ENCODE results near the gene KCTD13.

Gene KCTD13

GRCh38 chr16:29900102-29900887 is 25.7 kb downstream of the KCTD13 start, which contains the start of gene ASPHD1 (continued):
- peak; percentile 93 for TF ChIP-seq ZNF629 (tag by site-specific recombination; IDR thresholded peaks at IDR 0.05)
- peak; percentile 97 for TF ChIP-seq PATZ1 (tag by site-specific recombination; IDR thresholded peaks at IDR 0.05)
- TF ChIP-seq ZNF341 (tag by site-specific recombination; IDR thresholded peaks at IDR 0.05; ENCODE audit: low read depth) = 0 out of 2 replicates have a peak, but pooled peaks have one; percentile 23
- TF ChIP-seq ZNF362 (tag by site-specific recombination; IDR thresholded peaks at IDR 0.05) = no peak
- no peak; the same call in 1 of the 2 replicates for TF ChIP-seq ZNF777 (tag by site-specific recombination; IDR thresholded peaks at IDR 0.05; ENCODE audit: borderline replicate concordance)
- TF ChIP-seq SP2 (tag by site-specific recombination; IDR thresholded peaks at IDR 0.05) = peak; percentile 72
- peak; percentile 92 for TF ChIP-seq ZBTB21 (tag by site-specific recombination; IDR thresholded peaks at IDR 0.05)
- TF ChIP-seq ZSCAN18 (tag by site-specific recombination; IDR thresholded peaks at IDR 0.05) = 0 out of 2 replicates have a peak, but pooled peaks have one; percentile 68
- peak; percentile 90 for TF ChIP-seq ZNF596 (tag by site-specific recombination; IDR thresholded peaks at IDR 0.05)
- TF ChIP-seq GLIS2 (tag by site-specific recombination; IDR thresholded peaks at IDR 0.05) = peak; percentile 82
- TF ChIP-seq YY2 (tag by site-specific recombination; IDR thresholded peaks at IDR 0.05) = no peak
- peak; percentile 61 for TF ChIP-seq REST (tag by site-specific recombination; IDR thresholded peaks at IDR 0.05)
- TF ChIP-seq ZNF169 (tag by site-specific recombination; IDR thresholded peaks at IDR 0.05) = peak; percentile 99
- peak; percentile 47; the same call in 1 of the 2 replicates for TF ChIP-seq ZNF394 (tag by site-specific recombination; IDR thresholded peaks at IDR 0.05; ENCODE audit: borderline replicate concordance)
- TF ChIP-seq ZNF701 (tag by site-specific recombination; IDR thresholded peaks at IDR 0.05) = no peak
- peak; percentile 72; the same call in 1 of the 2 replicates for TF ChIP-seq GLI4 (tag by site-specific recombination; IDR thresholded peaks at IDR 0.05)
- peak; percentile 77; the same call in 1 of the 2 replicates for TF ChIP-seq ZNF785 (tag by site-specific recombination; IDR thresholded peaks at IDR 0.05)
- TF ChIP-seq ZNF585B (tag by site-specific recombination; IDR thresholded peaks at IDR 0.05) = no peak
- TF ChIP-seq ZNF791 (tag by site-specific recombination; IDR thresholded peaks at IDR 0.05) = no peak
- TF ChIP-seq TCF7L2 (IDR thresholded peaks at IDR 0.05; ENCODE audit: borderline replicate concordance, low read depth, low read length) = no peak
- TF ChIP-seq ZNF76 (tag by site-specific recombination; IDR thresholded peaks at IDR 0.05; ENCODE audit: borderline replicate concordance, low read depth) = peak; percentile 83; the same call in 1 of the 2 replicates
- peak; percentile 87 for TF ChIP-seq GLIS1 (tag by site-specific recombination; IDR thresholded peaks at IDR 0.05)
- TF ChIP-seq ZBTB11 (tag by site-specific recombination; conservative IDR thresholded peaks at IDR 0.05; ENCODE audit: low read depth) = peak; percentile 31
- TF ChIP-seq ATF2 (tag by site-specific recombination; IDR thresholded peaks at IDR 0.05; ENCODE audit: low read depth) = peak; percentile 98
- TF ChIP-seq SP3 (tag by site-specific recombination; IDR thresholded peaks at IDR 0.05) = peak; percentile 71
- TF ChIP-seq ZNF621 (tag by site-specific recombination; IDR thresholded peaks at IDR 0.05) = 0 out of 2 replicates have a peak, but pooled peaks have one; percentile 75
